SJCRH30 (cell line): Measurements from ENCODE around the gene GNA14. TPM values are rescaled to one million over a fixed set of nuclear protein-coding genes. Genes with fewer than 3 reads are reported as not detected.

ENCODE experiments used
- DNase-seq, 2 experiments: peaks; one replicate each; pipeline ENCODE4 v3.0.0-alpha.2; 2015 to 2020
- H3K27ac ChIP-seq: fragments of 250-450 bp; sonication (Bioruptor Pico); 2 replicates; pipeline ENCODE4 v1.5.1; 2020; ENCODE audit warnings: mild to moderate bottlenecking, moderate library complexity
- H3K27me3 ChIP-seq: fragments of 250-450 bp; sonication (Bioruptor Pico); 2 replicates; pipeline ENCODE4 v1.5.1; 2020; ENCODE audit warnings: mild to moderate bottlenecking, moderate library complexity
- H3K36me3 ChIP-seq: fragments of 250-450 bp; sonication (Bioruptor Pico); 2 replicates; pipeline ENCODE4 v1.5.1; 2020; ENCODE audit warnings: mild to moderate bottlenecking, moderate library complexity
- H3K4me1 ChIP-seq: fragments of 250-450 bp; sonication (Bioruptor Pico); 2 replicates; pipeline ENCODE4 v1.5.1; 2020; ENCODE audit warnings: mild to moderate bottlenecking, moderate library complexity
- H3K4me3 ChIP-seq: fragments of 250-450 bp; sonication (Bioruptor Pico); 2 replicates; pipeline ENCODE4 v1.5.1; 2020; ENCODE audit warnings: mild to moderate bottlenecking, moderate library complexity
- H3K9me3 ChIP-seq: fragments of 250-450 bp; sonication (Bioruptor Pico); replicated peaks from 2 replicates; pipeline ENCODE4 v1.5.1; 2020; ENCODE audit warnings: mild to moderate bottlenecking, moderate library complexity
- total RNA-seq: library from RNA; depleted of rRNA; stranded (reverse); fragments of >200 nt; shearing (Covaris generic); gene quantifications from 2 replicates; pipeline ENCODE4 v1.2.3, GENCODE V29; 2014

GNA14 gene
- total RNA-seq, 1 experiment from 2014 or later: not detected

DNA sequence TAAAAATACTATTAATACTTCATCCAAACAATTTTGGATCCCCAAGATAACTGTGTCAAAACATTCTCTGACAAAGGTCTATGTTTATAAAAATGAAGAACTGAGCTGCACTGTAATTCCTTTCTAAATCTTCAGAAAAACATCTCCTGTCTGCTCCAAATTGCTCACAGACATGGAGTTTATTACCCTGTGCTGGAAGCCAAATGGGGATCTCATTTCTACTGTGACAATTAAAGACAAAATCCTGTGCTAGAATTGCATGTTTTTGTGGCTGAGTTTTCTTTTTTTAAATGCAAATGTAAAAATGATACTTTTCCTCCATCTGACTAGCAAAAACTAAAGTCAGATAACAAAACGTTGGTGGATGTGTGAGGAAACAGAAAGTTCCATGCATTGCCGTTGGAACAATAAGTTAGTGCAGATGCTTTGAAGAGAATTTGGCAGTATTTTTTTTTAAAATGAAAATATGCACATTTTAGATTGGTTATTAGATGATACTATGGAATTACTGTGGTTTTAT lies 93.5 kb downstream of the GNA14 start:
- no peak overlapping the region for H3K4me3 ChIP-seq
- no peak for DNase-seq
- H3K27me3 ChIP-seq: no peaks in the 10 kb centered on the region; the same call in 1 of the 2 replicates
- H3K9me3 ChIP-seq: no peaks in the 10 kb centered on the region
- H3K27ac ChIP-seq: no peak overlapping the region
- no peaks in the 10 kb centered on the region for H3K36me3 ChIP-seq
- H3K4me1 ChIP-seq: no peaks in the 10 kb centered on the region

- Histone ChIP-seq H3K36me3 (no peaks in the 10 kb centered on the region), H3K4me3 (no peak overlapping the region), H3K27ac (no peak overlapping the region), H3K9me3 (no peaks in the 10 kb centered on the region), H3K4me1 (no peaks in the 10 kb centered on the region), H3K27me3 (no peaks in the 10 kb centered on the region)
- no peak for DNase-seq
Observed at GRCh38 chr9:77547106-77547730, 100.9 kb downstream of the GNA14 start.

DNA sequence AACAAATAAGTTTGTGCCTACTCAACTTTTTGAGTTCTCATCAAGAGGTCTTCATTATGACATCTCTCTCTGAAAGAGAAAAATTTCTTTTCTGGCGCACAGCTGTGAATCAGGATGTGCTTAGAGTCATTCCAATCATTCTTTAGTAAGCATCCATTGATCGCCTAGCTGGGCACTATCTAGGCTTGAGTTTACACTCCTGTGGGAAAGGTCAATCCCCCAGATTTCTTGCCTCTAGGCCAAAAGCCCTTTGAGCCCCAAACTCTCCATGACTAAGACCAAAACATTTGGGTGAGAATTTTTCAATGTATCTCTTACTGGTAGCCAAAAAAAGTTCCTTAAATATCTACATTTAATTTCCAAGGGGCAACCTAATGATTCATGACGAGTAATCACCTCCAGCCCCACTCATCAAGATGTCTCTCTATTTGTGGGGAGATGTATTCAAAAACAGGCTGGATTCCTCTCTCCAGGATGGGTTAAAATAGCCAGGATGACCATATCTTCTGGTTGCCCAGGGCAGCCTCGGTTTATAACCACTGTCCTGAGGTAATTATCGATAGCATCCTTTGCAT lies 101.7 kb downstream of the GNA14 start:
- H3K4me3 ChIP-seq: no peak overlapping the region
- H3K4me1 ChIP-seq: no peaks in the 10 kb centered on the region
- DNase-seq: no peak
- H3K36me3 ChIP-seq: no peaks in the 10 kb centered on the region
- peaks cover 8% of the 10 kb centered on the region; the same call in 1 of the 2 replicates for H3K9me3 ChIP-seq
- H3K27me3 ChIP-seq: no peaks in the 10 kb centered on the region
- no peak overlapping the region for H3K27ac ChIP-seq

GRCh38 chr9:77544546-77544945 lies 103.6 kb downstream of the GNA14 start:
- no peak for DNase-seq
- Histone ChIP-seq H3K4me3 (no peak overlapping the region), H3K4me1 (no peaks in the 10 kb centered on the region), H3K27ac (no peak overlapping the region), H3K9me3 (peaks cover 10% of the 10 kb centered on the region; the same call in 1 of the 2 replicates), H3K27me3 (no peaks in the 10 kb centered on the region), H3K36me3 (no peaks in the 10 kb centered on the region)

GRCh38 chr9:77543131-77543822 lies 104.8 kb downstream of the GNA14 start:
- H3K36me3 ChIP-seq: no peaks in the 10 kb centered on the region
- no peaks in the 10 kb centered on the region for H3K27me3 ChIP-seq
- DNase-seq: peak; percentile 29 to 48
- H3K9me3 ChIP-seq: peaks cover 10% of the 10 kb centered on the region; the same call in 1 of the 2 replicates
- no peaks in the 10 kb centered on the region for H3K4me1 ChIP-seq
- no peak overlapping the region for H3K27ac ChIP-seq
- H3K4me3 ChIP-seq: no peak overlapping the region

- Histone ChIP-seq H3K27me3 (no peaks in the 10 kb centered on the region), H3K36me3 (no peaks in the 10 kb centered on the region), H3K27ac (no peak overlapping the region), H3K9me3 (peaks cover 10% of the 10 kb centered on the region; the same call in 1 of the 2 replicates), H3K4me3 (no peak overlapping the region), H3K4me1 (no peaks in the 10 kb centered on the region)
- no peak for DNase-seq
Observed at GRCh38 chr9:77541600-77541999, 106.5 kb downstream of the GNA14 start.

DNA sequence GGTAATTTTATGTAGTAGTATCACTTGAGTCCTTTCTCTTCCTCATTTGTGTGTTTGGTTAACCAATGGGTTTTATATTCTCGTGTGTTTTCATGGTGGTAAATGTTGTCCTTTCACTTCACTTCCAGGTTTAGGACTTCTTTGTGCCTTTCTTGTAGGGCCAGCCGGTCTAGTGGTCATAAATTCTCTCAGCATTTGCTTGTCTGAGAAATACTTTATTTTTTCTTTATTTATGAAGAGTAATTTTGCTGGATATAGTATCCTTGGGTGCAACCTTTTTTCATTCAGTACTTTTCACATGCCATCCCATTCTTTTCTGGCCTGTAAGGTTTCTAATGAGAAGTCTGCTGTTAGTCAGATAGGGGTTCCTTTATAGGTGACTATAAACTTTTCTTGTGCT lies 107.1 kb downstream of the GNA14 start:
- Histone ChIP-seq H3K36me3 (no peaks in the 10 kb centered on the region), H3K27ac (no peak overlapping the region), H3K4me3 (no peak overlapping the region), H3K27me3 (no peaks in the 10 kb centered on the region), H3K4me1 (no peaks in the 10 kb centered on the region), H3K9me3 (peaks cover 10% of the 10 kb centered on the region; the same call in 1 of the 2 replicates)
- DNase-seq: no peak

- Histone ChIP-seq H3K9me3 (no peaks in the 10 kb centered on the region), H3K27ac (no peak overlapping the region), H3K4me3 (no peak overlapping the region), H3K36me3 (no peaks in the 10 kb centered on the region), H3K27me3 (no peaks in the 10 kb centered on the region), H3K4me1 (no peaks in the 10 kb centered on the region)
- peak in 1 of 2 experiments; percentile 47 for DNase-seq
Observed at GRCh38 chr9:77534376-77535057, 113.6 kb downstream of the GNA14 start.

DNA sequence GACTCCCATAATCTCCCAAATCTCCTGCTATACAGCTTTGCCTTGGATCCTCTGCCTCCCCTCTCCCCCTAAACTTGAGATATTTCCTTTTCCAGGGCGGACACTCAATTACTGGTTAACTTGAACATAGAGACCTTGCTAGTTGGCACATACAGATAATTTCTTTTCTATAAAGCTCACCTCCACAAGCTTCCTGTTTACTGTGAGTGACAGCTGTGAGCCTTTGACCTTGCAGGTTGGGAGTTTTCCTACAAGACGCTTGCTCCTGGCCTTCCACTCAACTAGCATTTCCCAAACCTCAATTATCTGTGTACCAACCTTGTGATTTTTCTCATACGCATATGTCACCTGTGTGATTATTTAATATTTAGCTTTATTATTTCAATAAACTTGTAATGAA lies 114.5 kb downstream of the GNA14 start:
- H3K36me3 ChIP-seq: no peaks in the 10 kb centered on the region
- H3K27ac ChIP-seq: no peak overlapping the region
- DNase-seq: no peak
- H3K4me1 ChIP-seq: no peaks in the 10 kb centered on the region
- no peaks in the 10 kb centered on the region for H3K9me3 ChIP-seq
- no peaks in the 10 kb centered on the region for H3K27me3 ChIP-seq
- no peak overlapping the region for H3K4me3 ChIP-seq

GRCh38 chr9:77532607-77533006 lies 115.5 kb downstream of the GNA14 start:
- H3K9me3 ChIP-seq: no peaks in the 10 kb centered on the region
- DNase-seq: no peak
- H3K27me3 ChIP-seq: no peaks in the 10 kb centered on the region
- no peaks in the 10 kb centered on the region for H3K36me3 ChIP-seq
- H3K4me1 ChIP-seq: no peaks in the 10 kb centered on the region
- H3K4me3 ChIP-seq: no peak overlapping the region
- H3K27ac ChIP-seq: no peak overlapping the region

GRCh38 chr9:77531400-77531799 lies 116.7 kb downstream of the GNA14 start:
- no peak overlapping the region for H3K4me3 ChIP-seq
- DNase-seq: no peak
- H3K27ac ChIP-seq: no peak overlapping the region
- H3K36me3 ChIP-seq: no peaks in the 10 kb centered on the region
- H3K9me3 ChIP-seq: no peaks in the 10 kb centered on the region
- no peaks in the 10 kb centered on the region for H3K27me3 ChIP-seq
- H3K4me1 ChIP-seq: no peaks in the 10 kb centered on the region

DNA sequence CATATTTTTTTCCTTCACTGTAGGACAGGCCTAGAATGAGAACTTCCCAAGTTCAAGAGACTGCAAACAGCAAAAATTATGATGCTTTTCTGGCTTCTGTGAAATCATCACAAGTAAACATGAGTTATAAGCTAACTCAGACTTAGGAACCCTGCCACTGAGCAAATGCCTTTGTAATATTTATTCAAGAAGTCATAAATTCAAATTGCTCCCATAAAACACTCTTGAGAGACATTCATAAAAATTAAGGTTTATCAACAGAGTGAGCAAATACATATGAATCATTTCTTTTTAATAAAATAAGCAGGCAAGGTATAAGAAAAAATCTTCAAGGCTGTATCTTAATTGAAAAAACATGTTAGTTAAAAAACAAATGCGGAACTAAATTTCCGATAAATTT lies 124.2 kb downstream of the GNA14 start:
- Histone ChIP-seq H3K36me3 (no peaks in the 10 kb centered on the region), H3K27ac (no peak overlapping the region), H3K4me3 (no peak overlapping the region), H3K27me3 (no peaks in the 10 kb centered on the region), H3K4me1 (no peaks in the 10 kb centered on the region), H3K9me3 (no peaks in the 10 kb centered on the region)
- DNase-seq: no peak

DNA sequence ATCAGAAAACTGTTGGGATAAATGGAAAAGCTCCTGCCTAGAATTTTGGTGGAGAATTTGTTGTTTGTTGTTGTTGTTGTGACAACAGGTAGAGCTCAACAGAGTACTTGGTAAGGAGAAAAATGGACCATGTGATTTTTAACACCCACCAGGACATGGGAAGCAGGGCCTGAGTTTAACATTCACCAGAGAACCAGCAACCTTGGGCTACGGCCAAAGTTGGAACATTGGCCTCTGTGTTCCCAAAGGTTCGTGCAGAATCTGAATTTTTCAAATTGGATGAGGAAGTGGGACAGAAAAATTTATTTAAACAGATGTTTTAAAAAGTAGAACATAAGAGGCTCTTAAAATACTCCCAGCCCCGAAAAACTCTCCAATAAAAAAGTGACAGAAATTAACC lies 127.0 kb downstream of the GNA14 start:
- Histone ChIP-seq H3K27me3 (no peaks in the 10 kb centered on the region), H3K4me3 (no peak overlapping the region), H3K36me3 (no peaks in the 10 kb centered on the region), H3K9me3 (no peaks in the 10 kb centered on the region), H3K4me1 (no peaks in the 10 kb centered on the region), H3K27ac (no peak overlapping the region)
- no peak for DNase-seq

DNA sequence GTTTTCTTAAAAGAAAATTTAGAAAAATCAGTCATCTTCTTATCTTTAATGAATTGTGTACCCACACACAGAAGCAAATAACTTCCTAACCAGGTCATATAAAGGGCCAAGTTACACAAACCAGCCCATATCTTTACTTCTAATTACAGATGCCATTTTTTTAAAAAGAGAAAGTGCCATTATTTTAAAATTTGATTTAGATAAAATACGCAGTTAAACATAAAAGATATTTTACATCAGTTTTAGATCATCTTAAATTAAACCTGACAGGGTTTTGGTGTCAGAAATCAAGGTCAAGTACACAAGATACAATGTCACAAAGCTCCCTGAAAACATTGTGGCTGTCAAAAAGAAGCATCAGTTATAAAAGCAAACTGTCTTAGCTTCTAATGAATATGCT lies 129.4 kb downstream of the GNA14 start:
- Histone ChIP-seq H3K4me1 (peaks cover 13% of the 10 kb centered on the region), H3K27me3 (no peaks in the 10 kb centered on the region), H3K27ac (no peak overlapping the region), H3K9me3 (no peaks in the 10 kb centered on the region), H3K36me3 (no peaks in the 10 kb centered on the region), H3K4me3 (no peak overlapping the region)
- no peak for DNase-seq

DNA sequence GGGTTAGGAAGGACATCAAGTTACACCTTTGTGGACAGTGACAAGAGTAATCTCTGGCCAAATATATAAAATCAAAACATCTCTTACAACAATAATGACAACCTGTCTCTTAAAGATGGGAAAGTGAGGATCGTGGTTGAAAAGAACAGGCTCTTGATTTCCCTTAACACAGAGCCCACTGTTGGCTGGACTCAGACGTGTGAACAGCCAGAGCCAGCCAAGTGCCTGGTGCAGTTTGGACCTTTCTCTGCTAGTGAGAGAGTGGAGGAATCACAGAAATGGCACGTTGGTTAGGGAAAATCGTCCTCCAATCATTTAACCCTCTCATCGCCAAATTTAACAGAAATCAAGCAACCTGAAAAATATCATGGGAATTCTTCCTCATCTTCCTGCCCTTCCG lies 131.3 kb downstream of the GNA14 start:
- H3K27me3 ChIP-seq: no peaks in the 10 kb centered on the region
- H3K27ac ChIP-seq: no peak overlapping the region
- DNase-seq: no peak
- no peaks in the 10 kb centered on the region for H3K9me3 ChIP-seq
- no peak overlapping the region for H3K4me3 ChIP-seq
- H3K36me3 ChIP-seq: no peaks in the 10 kb centered on the region
- peaks cover 27% of the 10 kb centered on the region for H3K4me1 ChIP-seq
